Tongue (tissue), 2 donors: Measurements from ENCODE around the gene FCN3. TPM values are rescaled to one million over a fixed set of nuclear protein-coding genes. Genes with fewer than 3 reads are reported as not detected.
"Not testable (repeated sequence)": the region's sequence is repeated elsewhere in the genome, so short reads cannot be mapped to it uniquely, and the experiment has no call there.

ENCODE experiments used
- DNase-seq: peaks from one replicate; pipeline ENCODE4 v3.0.0-alpha.2; 2015
- total RNA-seq: library from RNA; depleted of rRNA; stranded (reverse); fragments of >200 nt; gene quantifications from one replicate; pipeline ENCODE4 v1.2.3, GENCODE V29; 2014

FCN3 gene
- total RNA-seq: 0.82 TPM

DNA sequence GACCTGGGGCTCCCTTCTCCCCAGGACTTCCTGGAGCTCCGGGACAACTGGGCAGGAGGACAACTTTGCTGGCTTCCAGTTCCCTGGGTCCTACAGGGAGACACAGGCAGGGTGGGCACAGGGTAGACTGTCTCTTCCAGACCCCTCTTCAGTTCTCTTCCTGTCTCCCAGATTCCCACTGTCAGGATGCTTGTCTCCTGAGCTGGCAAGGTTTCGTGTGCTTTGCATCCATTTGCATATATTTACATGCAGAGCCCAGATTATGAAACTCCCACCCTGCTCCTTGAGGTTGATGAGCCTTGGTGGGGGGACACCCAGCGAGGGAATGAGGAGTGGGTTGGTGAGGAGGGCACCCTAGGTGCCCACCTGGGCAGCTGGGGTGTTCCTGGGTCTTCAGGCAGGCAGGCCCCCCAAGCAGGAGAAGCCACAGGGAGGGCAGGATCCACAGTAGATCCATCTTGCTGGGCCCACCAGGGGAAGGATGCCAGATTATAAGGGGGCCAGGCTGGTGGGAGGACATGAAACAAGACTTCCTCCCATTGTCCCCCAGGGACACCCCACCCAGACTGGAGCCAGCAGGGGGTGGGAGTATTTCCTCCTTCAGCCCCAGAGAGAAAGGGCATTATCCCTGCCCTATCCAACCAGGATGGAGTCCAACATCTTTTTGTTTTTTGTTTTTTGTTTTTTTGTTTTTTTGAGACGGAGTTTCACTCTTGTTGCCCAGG, at the start of gene FCN3:
Gene FCN3 (minus strand): TSS at position 463 of the 725 bp plus-strand sequence. CDS start 6 bp downstream, at position 457.
- DNase-seq: no peak

DNA sequence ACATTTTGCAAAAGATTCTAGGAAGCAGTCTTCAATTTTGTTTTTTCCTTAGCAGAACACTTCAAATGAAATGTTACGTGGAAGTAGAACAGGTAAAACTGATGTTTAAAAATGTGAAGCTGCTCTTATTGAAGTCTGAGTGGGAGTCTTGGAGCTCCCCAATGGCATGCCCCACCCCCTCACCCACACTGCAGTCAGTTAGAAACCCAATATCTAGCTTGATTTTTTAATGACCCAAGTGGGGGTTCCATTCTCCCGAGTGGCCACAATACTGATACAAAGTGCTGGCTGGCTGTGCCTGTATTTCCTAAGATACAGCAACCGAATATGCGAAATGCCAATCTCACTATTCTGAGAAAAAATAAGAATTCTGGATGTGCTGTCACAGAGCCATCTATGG, 49.1 kb upstream of the FCN3 start:
- DNase-seq: no peak

DNA sequence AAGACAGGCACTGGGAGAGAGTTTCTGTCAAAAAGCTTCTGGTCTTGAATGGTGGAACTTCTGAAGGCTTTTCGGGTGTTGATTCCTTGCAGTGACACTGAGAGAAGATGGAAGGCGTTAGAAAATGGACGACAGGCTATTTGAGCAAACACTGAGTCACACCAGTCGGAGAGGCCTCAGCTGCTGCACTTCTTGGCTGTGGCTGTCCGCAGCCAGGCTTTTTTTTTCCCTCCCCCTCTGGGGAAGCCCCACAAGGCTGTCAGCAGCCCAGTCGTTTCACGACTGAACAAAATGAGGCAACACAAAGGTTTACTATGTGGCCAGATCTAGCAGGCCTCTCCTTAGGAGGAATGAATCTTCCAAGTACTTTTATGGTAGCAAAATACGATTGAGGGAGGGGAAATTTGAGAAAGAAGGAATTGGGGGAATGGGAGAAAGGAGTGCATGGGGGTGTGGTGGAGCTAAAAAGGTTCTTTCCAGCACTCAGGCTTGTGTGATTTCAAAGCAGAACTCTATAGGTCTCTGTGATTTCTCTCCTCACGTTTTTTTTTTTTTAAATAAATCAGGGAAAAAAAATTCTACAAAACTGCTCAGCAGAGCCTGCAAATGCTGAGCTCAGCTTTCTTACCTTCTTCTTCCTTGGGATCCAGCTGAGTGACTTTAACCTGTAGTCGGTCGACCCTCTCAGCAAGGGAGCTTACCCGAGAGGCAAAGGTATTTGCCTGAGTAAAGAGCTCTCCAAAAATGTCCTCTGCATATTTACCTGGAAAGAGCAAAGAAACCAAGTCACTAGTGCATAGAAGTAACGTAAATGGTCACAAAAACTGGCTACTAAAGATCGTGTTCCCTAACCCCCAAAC, 43.9 kb upstream of the FCN3 start:
- peak; percentile 90 for DNase-seq

DNA sequence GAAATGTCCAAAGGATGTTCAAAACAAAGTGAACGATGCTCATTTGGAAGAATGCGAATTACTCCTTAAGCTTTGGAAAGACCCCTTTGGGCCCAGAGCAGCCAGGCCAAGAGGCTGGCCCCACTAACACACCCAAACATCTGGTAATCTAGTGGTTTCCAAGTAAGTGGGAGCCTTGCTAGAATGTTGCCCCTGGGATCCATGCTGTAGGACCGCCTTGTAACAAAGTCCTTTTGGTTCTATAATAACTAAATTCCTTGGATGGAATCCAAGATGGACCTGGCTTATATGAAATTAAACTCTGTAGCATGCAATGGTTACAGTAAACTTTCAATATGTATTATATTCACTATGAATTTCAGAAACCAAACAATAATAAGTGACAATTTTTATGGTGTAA, 43.1 kb upstream of the FCN3 start:
- no peak for DNase-seq

DNA sequence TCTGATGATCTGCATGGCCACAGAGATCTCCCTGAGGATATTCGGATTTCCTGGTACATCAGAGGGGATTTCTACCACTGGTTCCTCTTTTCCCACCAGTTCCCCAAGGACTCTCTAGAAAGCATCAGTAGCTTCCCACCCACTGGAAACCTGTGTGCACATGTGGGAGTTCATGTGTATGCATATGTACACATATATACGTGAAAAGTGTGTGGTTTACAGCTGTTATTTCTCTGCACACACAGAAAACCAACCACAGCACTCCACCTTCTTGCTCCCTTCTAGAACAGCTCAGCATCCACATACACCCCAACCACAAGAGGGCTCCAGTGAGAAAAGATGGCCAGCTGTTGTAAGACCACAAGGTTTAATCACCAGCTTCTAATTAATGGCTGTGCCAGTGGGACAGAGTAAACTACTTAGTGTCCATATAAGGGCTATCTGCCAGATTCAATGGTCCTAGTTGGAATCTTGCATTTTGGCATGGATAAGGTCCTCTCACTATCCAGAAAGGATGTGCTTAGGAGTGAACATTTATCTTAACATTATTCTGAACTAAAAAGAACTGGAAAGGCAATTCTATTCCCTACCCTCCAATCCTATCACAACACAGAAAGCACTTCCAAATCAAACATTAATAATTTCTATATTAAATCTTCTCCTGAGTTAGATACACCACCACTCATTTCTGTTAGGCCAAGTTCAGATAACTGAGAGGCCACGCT, 41.9 kb upstream of the FCN3 start:
- peak; percentile 70 for DNase-seq

DNA sequence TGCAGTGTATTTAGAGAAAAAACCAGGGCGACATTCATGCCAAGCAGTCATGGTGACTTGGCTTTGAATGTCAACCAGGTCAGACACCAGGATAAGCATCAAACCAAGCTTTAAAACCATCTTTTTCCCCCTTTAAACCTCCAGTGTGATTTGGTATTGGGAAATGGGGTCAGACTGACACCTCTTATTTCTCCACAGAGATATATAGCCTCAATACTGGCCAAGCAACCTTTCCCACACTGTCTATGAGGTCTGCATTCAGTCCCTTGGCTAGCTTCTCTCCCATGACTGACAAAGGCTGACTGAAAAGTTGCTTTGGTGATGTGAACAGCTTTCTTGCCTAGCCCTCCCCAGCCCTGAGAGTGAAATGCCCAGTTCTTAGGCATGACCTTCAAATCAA, 39.5 kb upstream of the FCN3 start:
- DNase-seq: no peak

DNA sequence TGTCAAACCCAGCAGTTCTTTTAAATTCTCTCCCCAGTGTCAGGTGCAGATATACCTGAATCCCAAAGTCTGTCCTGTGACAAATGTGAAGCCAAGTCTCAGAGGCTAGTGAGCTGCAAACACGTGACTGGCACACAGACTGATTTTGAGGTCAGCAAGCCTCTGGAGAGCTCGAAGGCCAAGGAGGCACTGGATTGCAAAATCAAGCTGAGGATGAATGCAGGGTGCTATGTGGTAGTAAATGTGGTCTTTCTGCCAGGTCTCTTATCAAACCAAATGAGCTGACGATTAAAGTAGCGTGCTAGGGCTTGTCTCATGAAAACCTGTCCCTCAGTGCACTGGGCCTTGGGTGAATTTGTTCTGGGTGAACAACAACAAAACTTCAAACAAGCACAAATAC, 38.4 kb upstream of the FCN3 start:
- DNase-seq: no peak

DNA sequence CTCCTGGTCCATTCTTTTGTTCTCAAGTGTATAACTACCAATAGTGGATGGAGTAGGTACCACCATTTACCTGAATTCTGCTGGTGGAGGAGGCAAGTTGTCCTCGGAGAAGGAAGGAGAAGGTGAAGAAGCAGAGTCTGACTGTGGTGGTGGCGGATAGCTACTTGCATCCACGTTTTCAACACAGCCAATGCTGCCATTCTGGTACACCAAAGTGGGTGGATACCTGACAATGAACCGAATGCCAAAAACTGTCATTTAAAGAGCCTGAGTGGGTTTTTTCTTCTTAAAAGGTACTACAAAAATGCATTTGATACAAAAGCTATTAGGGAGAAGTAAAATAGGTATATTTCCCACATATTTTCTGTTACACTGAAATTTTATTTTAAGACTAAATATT, 37.9 kb upstream of the FCN3 start:
- no peak for DNase-seq

DNA sequence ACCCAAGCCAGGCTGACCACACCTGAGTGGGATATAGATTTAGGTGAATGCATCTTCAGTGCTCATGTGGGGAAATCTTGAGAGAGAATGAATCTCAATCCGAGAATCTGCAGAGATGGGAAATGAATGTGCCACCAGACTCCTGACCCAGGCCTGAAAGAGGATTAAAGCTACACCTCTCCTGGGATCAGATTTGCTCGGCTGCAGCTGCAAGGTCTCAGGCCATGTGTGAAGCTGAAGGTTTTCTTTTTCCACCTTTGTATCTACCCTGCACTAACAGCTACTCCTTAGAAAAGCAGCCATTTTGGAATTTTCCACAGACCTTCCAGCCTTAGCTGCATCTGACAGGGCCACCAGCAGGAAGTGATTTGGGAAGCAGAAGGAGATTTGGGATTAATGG, 36.1 kb upstream of the FCN3 start:
- no peak for DNase-seq

DNA sequence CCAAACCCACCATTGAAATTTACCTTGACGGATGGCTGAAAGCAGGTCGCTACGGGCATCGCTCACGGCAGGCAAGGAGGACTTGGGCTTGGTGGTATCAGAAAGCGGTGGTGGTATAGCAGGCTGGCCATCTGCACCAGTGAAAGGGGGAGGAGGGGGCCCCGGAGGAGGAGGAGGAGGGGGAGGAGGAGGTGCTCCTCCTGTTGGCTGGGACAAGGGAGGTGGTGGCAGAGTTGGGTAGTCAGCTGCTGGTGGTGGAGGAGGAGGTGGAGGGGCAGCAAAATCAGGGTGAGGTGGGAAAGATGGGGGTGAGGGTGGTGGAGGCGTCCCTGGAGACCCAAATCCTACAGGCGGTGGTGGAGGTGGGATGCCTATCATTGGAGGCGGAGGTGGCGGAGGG, 35.0 kb upstream of the FCN3 start:
- no peak for DNase-seq

DNA sequence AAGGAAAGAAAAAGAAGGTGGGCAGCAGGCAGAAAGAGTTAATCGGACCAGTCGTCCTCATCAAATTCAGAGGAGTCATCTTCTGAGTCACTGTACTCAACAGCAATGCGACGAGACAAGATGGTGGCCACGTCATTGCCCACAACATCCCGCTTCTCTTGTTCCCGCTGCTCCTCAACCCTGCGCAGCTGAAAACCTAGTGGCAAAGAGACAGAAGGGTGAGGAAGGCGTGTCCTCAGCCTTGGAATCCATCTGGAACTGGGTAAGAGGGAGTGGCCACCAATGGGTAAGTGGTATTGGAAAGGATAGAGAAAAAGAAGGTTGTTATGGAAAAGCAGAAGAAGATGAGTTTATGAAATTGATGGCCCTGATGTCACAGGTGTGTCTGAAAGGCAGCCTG, 33.5 kb upstream of the FCN3 start:
- no peak for DNase-seq

DNA sequence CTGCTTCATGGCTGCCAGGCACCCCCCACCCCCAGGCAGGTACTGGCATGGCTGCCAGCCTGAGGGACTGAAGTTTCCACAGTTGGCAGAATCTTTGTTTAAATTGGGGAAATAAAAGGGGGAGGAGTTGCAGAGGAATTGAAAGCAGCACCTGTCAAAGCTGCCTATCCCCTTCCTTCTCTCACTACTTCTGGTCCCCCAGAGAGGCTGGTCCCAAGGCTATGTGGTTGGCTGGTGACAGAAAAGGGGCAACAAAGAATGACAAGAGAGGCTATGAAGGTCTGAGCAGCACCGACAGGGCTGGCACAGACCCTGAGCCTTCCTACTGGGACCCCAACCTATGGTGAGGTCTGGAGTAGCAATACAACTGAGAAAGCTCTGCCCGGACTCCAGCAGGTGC, 32.2 kb upstream of the FCN3 start:
- DNase-seq: not testable (repeated sequence)

DNA sequence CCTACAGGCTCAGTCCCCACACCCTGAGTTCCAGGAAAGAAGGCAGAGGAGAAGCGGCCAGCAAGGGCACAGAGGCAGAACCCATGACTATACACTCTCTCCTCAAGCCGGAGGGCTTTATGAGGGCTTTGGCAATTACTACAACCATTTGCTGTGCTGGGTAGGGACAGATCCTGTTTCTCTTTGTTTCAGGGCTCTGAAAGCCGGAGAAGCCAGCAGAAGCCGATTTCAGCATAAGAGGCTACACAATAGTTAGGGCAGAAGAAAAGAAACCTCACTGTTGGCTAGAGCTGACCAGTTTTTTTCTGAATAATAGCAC, 31.7 kb upstream of the FCN3 start:
- DNase-seq: peak; percentile 65

DNA sequence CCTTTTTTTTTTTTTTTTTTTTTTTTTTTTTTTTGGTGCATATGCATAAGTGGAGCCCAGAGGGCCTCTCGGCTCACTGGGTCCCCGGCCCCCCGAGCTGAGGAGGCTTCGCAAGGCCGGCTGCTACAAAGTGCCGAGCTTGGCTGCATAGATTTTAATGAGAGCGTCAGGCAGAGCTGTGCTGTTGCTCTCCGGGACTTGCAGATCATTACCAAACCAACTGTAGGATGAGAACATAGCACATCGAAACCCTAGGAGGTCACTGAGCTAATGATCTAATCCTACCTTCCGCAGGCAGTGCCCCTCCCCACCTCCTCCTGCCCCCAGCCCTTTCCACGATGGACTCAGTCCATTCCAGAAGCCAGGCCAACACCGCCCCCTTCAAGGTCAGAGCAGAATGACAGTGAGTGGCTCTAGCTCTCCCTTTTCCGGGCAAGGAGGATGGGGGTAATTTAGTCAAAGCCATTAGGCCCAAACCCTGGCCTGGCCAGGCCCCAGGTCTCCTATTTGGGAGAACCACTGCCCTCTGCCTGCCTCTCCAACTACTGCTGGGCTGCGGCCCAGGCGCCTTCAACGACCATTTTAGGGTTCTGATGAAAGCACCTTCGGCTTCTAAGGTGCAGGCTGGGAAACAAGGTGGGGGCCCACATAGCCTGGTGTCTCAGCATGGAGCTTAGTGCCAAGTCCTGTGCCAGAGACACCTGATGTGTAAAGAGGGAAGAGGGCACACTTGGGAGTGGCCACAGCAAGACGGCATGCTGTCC, 31.2 kb upstream of the FCN3 start:
- not testable (repeated sequence) for DNase-seq

DNA sequence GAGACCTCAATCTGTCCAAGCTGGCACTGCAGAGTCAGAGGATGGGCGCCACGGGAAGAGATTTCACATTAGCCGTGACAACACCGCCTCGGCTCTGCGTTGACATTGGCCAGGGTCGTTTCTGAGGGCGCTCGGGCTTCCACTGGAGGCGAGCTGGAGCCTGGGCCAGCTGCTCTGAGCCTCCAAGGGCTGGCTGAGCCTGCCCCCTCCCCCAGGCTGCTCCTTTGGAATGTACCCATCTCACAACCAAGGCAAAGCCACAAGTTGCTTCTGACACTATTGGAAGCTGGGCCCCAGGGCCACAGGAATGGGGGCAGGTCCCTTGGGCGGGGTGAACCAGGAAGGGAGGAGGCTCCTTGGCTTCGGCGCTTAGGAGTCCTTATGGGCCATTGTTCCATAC, 30.4 kb upstream of the FCN3 start:
- DNase-seq: peak; percentile 53

DNA sequence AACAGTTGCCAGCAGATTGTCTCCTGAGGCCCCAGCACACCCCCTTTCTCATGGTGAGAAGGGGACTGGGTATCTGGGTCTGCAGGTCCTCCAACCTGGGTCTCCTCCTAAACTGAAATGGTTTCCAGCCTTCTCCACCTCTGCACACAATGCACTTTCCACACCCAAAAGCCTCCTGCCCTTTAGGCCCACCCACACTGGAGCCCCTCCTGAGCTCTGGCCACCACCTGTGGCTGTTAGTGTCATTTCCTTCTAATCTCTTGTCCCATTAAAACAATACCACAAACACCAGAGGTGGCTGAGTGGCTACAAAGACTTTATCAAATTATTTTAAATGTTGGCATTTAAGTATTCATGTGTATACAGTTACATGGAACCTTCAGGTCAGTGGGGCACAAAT, 29.3 kb upstream of the FCN3 start:
- DNase-seq: no peak

DNA sequence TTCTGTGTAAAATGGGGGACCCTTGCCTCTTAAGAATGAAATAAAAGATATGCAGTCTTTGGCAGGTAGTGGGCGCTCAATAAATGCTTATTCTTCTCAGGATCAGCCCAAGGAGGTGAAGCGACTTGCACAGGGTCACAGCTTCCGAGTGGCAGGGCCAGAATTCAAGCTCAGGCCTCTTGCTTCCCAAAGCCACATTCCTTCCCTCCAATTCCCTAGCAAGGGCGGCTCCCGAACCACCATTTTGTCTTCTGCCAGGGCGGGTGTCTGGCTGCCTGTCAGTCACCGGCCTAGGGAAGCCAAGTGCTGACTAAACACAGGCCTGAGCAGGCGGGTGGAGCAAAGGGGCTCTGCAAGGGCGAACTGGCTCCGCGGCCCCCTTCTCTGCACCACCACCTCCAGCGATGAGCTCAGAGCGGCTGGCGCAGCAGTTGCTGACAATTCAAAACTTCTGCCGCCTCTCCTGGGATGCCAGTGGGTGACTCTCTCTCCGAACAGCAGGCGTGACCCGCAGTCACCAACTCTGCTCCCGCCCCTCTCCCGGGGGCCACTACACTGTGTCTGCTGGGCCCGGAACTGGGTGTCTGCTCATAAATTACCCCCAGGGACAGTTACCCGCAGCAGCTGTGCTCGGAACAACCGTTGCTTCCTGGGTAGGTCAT, 28.6 kb upstream of the FCN3 start:
- DNase-seq: peak; percentile 89

DNA sequence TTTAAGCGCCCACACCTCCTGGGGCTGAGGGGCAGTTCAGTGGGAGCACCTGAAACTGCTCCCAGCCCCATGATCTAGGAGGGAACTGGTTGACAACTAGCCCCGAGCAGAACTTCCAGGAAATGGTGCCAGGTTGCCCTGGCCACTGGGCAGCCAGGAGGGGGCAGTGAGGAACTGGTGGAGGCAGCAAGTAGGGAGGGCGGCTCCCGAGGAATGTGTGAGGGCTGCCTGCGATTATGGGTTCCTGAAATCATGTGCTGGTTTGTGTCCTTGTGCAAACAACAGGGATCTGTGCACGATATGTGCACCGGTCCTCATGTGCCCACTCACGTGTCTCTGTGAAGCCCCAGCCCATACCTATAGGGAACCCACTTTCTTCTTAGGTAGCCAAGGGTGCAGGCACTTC, 27.7 kb upstream of the FCN3 start:
- DNase-seq: peak; percentile 70

DNA sequence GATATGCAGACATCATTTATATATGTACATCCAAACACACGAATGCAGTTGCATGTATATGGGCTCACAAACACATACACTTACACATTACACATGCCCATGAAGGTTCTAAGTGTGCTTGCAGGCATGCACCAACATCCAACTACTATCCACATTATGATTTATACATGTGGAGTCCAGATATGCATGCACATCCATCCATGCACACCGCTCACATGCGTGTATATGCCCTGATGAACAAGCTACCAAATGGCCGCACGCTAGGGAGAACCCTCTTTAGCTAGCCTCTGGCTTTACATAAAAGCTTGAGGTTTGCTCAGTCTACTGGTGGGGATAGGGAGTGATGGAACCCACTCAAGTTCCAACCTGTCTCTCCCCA, 26.3 kb upstream of the FCN3 start:
- no peak for DNase-seq

DNA sequence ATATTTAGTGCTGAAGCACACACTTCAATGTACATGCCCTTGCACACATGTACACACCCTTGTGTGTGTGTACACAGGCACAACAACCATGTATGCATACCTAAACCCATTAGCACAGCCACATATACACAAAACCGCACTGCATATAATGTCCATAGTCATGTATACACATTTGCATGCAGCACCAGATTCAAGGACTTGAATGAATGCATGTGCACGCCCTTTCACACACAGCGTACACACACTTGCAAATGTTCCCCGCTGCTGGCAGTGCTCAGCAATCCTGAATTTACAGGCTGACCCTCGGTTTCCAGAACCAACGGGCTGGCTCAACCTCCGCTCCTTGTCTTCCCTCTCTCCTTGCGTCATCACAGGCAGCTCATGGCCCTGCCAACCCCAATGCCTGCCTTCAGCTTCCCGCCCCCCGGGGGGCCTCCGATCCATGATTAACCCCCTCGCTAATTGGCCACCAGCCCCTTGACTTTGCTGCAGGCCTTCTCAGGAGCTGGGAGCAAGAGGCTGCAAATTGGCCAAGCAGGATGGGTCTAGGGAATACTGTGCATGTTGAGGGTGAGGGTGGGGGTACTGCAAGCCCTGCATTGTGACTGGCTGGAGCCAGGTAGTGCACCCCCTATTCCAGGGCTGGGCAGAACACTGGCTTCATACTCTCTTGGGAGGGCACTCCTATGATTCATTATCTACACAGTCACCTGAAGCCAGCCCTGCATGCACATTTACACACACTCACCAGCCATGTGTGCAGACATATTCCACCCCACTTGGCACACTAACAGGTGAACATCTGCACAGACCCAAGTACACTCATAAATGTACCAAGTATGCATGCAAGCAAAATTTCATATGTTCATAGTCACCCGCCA, 25.7 kb upstream of the FCN3 start:
- DNase-seq: no peak
